NT2/D1 (cell line): ENCODE measurements around the gene TENT5A.

Experiments used
- SUZ12 ChIP-seq: IDR thresholded peaks from 2 replicates; pipeline ENCODE4 v1.6.1; 2011; ENCODE audit not compliant: insufficient read length, insufficient read depth; ENCODE audit errors: extremely low read depth
- YY1 ChIP-seq: IDR thresholded peaks from 2 replicates; pipeline ENCODE4 v1.6.1; 2011; ENCODE audit not compliant: insufficient read length, insufficient read depth
- ZNF274 ChIP-seq: IDR thresholded peaks from 2 replicates; pipeline ENCODE4 v1.6.1; 2011; ENCODE audit warnings: mild to moderate bottlenecking, low read depth, low read length

- TF ChIP-seq SUZ12 (no peak), YY1 (no peak), ZNF274 (no peak)
Measured at GRCh38 chr6:81759782-81760181, 7.3 kb upstream of the TENT5A start.
